HG03354 (cell line): Measurements from ENCODE around the gene AQP6.

Source experiments
- ATAC-seq: cut with Tn5 transposase; IDR thresholded peaks from one replicate; pipeline ENCODE4 v1.9.1; 2021; ENCODE audit warnings: mild to moderate bottlenecking; ENCODE audit not compliant: unreplicated experiment, poor library complexity, severe bottlenecking

The AQP6 gene

DNA sequence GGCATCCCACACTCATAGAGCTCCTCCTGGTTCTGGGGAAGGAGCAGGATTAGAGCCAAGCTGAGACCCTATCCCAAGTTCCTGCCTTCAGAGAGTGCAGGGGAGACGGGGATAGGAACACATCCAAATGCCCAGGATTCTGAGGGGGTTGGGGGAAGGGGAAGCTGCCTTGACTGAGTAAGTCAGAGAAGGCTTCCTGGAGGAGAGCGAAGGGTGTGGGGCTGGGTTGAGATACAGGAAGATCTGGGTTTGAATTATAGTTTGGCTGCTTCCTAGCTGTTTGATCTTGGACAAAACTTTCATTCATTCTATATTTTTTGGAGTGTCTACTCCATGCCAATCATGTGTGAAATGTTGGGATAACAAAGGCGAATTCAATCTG lies 30.2 kb upstream of the AQP6 start:
- no peak for ATAC-seq

DNA sequence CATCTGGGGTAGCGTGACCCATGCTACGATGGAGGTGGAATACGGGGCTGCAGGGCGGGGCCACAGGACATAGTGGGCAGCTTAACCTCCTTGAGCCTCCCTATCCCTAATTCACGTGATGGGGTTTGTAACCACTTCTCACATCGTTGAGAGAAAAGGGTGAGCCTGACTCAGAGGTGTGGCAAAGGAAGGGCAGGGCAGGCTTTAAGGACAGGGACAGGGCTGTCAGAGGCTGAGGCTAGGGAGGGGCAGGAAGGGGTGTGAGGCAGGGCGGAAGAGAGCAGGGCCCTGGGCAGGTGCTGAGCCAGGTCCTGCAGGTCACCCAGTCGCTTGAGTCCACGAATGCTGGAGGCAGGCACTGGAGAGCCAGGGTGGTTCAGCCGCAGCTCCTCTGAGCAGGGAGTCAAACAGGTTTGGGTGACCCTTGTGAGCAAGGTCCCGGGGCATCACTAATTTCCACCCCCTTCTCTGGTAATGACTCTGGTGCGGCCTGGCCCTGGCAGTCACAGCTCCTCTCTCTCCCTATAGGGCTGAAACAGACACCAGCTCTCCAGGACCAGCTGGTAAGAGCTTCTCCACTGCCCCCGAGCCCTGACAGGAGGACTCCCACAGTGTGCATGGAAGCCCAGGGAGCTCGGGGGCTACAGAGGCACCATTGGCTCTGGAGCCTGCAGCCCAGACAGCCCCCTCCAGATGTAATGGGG lies 29.7 kb upstream of the AQP6 start:
- no peak for ATAC-seq

DNA sequence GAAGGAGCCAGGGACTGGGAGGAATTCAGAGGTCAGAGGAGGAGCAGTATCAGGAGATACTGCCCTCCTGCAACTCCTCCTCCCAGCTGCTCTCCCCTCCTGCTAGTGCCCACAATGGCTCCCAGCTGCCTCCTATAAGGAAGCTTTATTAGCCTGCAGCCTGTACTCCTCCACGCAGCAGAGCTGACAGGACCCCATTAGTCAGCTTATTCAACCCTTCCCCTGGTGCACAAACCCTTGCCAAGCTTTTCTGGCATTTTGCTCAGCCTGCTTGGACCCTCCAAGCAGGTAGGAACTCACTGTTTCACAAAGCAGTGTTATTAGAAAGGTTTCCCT lies 29.2 kb upstream of the AQP6 start:
- no peak for ATAC-seq

- ATAC-seq, result no peak
Measured at GRCh38 chr12:49944046-49944445, 28.7 kb upstream of the AQP6 start.

DNA sequence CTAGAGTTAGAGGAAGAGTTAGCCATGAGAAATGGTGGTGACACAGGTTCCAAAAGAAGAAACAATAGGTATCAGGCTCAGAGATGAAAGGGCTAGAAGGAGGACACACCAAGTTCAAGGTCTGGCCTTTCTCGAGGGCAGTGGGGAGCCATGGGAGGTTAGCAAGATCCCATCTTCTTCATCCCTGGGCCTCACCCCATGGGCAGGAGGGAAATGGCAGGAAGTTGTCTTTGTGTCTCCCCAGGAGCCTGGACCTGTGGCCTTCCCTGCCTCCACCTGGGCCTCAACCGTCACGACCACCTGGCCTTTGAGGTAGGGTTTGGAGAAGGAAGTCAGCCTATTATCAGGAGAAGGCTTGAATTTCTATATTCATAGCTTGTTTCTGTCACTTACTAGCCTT lies 28.0 kb upstream of the AQP6 start:
- ATAC-seq, result no peak

- peak; percentile 83 for ATAC-seq
Measured at GRCh38 chr12:49945394-49946080, 27.2 kb upstream of the AQP6 start.

- ATAC-seq, result no peak
Measured at GRCh38 chr12:49946086-49946485, 26.7 kb upstream of the AQP6 start.

DNA sequence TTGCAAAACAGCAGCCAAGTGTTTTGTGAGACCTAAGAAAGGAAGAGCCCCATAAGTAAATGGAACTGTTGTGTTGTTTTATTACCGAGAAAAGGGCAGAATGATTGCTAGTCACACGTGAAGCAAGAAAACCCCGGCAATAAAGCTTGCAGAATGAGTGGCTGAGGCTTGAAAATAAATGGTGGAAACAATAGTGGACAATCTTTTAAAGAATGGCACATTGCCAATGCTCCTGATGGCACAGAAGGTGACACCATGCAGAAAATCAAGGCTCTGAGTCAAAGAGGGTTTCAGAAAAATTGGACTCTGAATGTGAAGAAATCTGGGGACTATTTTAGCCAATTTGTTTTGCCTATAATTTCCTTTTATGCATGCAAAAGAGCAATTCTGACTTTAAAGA lies 26.2 kb upstream of the AQP6 start:
- ATAC-seq, result no peak

DNA sequence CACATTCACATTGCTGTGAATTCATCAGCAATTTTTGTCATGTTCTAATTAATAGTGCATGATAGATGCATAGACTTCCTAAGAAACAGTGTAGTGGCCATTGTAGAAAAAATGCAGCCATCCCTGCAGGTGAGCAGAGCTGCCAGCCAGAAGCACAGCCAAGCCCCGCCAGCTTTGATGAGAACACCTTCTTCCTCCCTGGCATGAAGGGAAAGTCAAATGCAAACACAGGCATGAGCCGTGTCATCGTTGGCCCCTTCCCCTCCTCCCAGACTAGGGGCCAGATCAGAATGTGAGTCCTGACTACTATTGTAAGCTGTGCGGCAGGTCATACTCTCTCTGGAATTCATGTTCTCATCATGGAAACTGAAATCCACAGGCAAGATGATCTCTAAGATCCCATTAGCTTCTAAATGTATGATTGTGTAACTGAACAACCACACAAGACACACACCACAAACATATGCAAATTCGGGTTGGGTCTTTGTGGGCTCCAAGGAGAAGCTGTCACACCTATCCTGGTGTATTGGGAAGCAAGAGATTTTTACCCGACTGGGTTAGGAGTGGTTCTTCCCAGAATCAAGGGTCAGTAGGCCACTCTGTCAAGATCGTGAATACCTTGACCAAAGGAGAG lies 25.0 kb upstream of the AQP6 start:
- ATAC-seq, result no peak

DNA sequence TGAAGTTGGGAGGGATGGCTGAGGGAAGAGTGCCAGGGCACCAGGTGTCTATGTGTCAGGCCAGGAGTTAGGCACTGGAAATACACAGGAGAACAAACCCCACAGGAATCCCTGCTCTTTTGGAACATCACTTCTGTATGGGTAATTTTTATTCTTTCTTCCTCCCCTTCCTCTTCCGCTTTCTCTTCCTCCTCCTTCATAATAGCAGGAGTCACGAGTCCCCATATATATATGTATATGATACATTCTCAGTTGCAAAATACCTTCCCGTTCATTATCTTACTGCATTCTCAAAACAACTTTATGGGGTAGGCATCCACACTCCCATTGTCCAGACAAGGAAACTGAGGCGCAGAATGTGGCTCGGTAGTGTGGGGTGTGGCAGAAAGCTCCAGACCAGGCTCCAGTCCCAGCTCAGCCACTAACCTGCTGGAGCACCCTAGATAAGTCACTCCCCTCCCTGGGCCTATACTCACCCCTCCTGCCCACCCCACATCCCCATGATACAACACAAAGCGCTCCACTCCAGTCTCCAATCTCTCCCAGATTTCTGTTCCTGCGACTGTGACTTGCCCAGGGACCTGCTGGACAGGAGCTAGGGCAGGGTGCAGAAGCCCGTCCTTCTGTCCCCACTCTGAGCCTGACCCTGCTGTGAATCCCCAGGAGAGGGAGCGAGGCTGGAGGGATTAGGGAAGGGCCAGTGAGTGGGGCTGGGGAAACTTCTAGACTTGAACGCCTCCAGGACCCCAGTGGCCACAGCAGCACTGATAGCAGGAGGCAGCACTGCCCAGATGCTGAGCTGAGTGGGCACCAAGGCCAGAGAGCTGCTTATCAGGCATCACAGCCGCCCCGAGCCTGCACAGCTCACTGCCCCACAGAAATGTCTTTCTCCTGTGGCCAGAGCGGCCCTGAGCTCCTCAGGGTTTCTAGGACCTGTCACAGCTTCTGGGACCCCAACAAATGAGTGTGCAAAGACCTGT lies 23.6 kb upstream of the AQP6 start:
- no peak for ATAC-seq

DNA sequence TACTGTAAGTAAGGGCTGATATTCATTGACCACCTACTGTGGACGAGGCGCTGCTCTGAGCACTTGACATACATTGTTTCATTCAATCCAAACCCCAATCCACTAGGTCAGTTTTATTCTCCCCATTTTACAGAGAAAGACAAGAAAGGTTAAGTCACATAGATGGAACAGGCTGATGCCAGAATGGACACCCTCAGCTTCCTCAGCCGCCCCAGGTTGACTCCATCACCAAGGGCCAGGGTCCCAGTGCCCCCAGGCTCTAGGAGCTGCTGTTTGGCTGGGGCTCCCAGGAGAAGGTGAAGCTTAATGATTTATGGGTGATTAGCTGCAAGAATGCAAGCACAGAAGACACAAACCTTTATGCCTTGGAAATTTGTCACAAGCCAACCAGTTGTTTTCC lies 22.9 kb upstream of the AQP6 start:
- ATAC-seq, result no peak

DNA sequence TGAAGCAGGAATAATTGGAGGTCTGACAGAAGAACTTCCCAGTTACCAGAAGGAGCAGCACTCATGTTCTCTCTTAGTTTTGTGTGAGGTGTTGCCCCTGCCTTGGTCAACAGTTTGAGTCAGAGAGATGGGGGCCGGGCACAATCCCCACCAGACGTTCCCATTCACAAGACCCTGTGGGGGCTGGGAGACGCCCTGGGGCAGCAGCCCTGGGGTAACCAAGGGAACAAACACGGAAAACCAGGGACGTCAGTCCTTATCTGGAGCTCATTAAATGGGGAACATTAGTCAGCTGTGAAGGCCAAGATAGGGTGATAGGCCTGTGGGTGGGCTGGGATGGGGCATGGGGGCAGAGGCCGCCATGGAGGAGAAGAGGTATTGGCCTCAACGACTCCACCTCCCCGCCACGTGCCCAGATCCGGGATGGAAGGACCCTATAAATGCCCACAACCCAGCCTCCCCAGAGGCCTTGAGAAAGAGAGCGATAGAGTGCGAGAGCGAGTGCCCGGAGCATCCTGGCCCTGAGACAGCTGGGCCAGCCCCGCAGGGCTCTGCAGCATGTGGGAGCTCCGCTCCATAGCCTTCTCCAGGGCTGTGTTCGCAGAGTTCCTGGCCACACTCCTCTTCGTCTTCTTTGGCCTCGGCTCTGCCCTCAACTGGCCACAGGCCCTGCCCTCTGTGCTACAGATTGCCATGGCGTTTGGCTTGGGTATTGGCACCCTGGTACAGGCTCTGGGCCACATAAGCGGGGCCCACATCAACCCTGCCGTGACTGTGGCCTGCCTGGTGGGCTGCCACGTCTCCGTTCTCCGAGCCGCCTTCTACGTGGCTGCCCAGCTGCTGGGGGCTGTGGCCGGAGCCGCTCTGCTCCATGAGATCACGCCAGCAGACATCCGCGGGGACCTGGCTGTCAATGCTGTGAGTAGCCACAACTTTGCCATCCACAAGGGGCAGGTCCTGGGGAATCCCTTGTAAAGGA lies 22.2 kb upstream of the AQP6 start, which contains the start of gene AQP2:
Gene AQP2 (plus strand): TSS at position 465 of the 979 bp plus-strand sequence. CDS start 94 bp downstream, at position 559.
- no peak for ATAC-seq

DNA sequence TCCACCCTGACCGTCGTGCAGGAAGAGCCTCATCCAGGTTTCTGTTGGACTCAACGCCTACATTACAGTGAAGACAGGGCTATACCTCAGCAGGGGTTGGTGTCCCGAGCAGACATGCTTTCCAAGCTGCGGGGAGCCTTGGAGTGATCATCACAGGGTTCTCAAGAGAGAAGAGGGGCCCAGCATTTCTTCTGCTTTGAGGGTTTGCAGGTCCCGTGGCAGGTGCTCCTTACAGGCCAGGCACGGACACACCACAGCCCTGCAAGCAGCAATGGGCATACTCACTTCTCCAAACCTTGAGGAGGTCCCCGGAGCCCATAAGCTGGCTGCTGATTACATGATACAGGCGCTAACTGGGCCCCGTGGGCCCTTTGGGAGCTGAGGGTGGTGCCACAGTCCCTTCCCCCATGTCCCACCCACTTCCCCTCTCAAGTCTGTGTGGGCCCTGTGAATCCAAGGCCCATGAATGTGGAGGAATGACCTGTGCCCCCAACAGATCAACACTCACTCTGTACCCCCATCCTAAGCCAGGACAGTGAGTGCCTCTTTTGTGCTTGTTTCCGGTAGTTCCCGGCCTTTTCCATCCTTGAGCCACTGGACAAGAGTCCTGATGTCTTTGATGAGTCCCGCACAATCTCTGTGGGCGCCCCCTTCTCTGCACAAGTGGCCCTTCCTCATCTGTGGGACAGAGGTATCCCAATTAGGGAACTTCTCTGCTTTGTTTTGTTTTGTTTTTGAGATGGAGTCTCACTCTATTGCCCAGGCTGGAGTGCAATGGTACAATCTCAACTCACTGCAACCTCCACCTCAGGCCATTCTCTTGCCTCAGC lies 21.1 kb upstream of the AQP6 start:
- ATAC-seq, result no peak

GRCh38 chr12:49952391-49953055 lies 20.2 kb upstream of the AQP6 start:
- ATAC-seq, result no peak

GRCh38 chr12:49953151-49953550 lies 19.6 kb upstream of the AQP6 start:
- no peak for ATAC-seq

- ATAC-seq, result no peak
Measured at GRCh38 chr12:49953961-49954846, 18.5 kb upstream of the AQP6 start.
